ENCODE data around the gene PLXNA3. TPM values are rescaled to one million over a fixed set of nuclear protein-coding genes. Genes with fewer than 3 reads are reported as not detected.

PLXNA3 gene
- total RNA-seq, 2 donors from 2014 or later = 52.6 to 68.8 TPM

GRCh38 chrX:154470914-154471568 lies 13.0 kb downstream of the PLXNA3 start:
- Histone ChIP-seq H3K27ac (ENCODE audit: low read depth, low read length) (no peak overlapping the region), H3K27me3 (ENCODE audit: control insufficient read depth, insufficient read depth, low read length, poor library complexity, severe bottlenecking) (no peaks in the 10 kb centered on the region), H3K9ac (ENCODE audit: extremely low read depth, low read length, poor library complexity, severe bottlenecking) (no peak overlapping the region), H3K4me1 (ENCODE audit: control insufficient read depth, insufficient read depth, low read length) (no peaks in the 10 kb centered on the region), H3K4me3 (ENCODE audit: low read length) (no peak overlapping the region), H3K9me3 (ENCODE audit: control insufficient read depth, low read length) (no peaks in the 10 kb centered on the region), H3K36me3 (ENCODE audit: control insufficient read depth, insufficient read depth, low read length) (no peaks in the 10 kb centered on the region)
- DNase-seq = no peak
- WGBS, 2 experiments (ENCODE audit: insufficient coverage in 1 of 2, insufficient read length in 1 of 2) = 91 to 100% methylated on average over 8 to 23 of the region's 23 CpGs
- Mint-ChIP-seq H3K27me3 (ENCODE audit: insufficient read depth) (no peaks in the 10 kb centered on the region), H3K36me3 (ENCODE audit: low read depth) (peaks cover 24% of the 10 kb centered on the region), H3K9me3 (peaks cover 60% of the 10 kb centered on the region), H3K4me3 (no peak overlapping the region), H3K27ac (no peak overlapping the region), H3K4me1 (no peaks in the 10 kb centered on the region)
- no peak for TF ChIP-seq CTCF (conservative IDR thresholded peaks at IDR 0.05)

DNA sequence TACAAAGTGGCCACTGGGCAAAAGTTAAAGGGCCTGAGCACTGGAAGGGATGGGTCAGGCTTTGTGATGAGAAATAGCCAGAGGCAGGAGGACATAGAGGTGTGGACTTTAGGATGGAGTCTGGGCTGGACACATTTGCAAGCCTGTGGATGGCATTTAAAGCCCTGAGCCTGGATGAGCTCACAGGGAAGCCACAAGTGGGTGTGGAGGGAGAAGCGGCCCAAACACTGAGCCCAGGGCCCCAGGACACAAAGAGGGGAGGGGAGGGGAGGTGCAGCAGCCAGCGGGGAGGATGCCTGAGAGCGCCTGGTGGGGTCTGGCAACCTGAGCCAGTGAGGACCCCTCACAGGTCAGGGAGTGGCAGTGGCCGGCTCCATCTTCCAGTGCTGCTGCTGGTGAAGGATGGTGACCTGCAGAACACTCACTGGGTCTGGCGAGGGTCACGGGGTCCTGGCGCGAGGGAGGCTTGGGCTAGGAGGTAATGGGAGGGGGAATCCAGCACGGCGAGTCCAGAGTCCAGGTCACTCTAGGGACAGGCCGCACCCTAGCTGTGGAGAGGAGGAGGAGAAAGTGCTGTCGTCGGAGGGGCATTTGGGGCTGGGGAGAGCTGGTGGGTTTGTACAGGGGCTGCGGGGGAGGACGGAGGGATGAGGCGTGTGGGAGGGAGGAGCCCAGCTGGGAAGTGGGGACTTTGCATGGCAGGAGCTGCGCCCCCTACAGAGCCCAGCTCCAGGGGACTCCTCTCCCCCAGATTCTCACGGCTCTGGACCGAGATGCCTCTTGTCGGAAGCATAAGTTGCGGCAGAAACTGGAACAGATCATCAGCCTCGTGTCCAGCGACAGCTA lies 14.0 kb downstream of the PLXNA3 start:
- no peak overlapping the region for H3K4me3 ChIP-seq (ENCODE audit: low read length)
- H3K9me3 Mint-ChIP-seq = peaks cover 65% of the 10 kb centered on the region
- H3K9me3 ChIP-seq (ENCODE audit: control insufficient read depth, low read length) = no peaks in the 10 kb centered on the region
- no peak overlapping the region for H3K27ac Mint-ChIP-seq
- H3K27me3 ChIP-seq (ENCODE audit: control insufficient read depth, insufficient read depth, low read length, poor library complexity, severe bottlenecking) = no peaks in the 10 kb centered on the region
- peaks cover 24% of the 10 kb centered on the region for H3K36me3 Mint-ChIP-seq (ENCODE audit: low read depth)
- H3K36me3 ChIP-seq (ENCODE audit: control insufficient read depth, insufficient read depth, low read length) = no peaks in the 10 kb centered on the region
- TF ChIP-seq CTCF (conservative IDR thresholded peaks at IDR 0.05) = no peak
- H3K4me1 ChIP-seq (ENCODE audit: control insufficient read depth, insufficient read depth, low read length) = no peaks in the 10 kb centered on the region
- no peak overlapping the region for H3K27ac ChIP-seq (ENCODE audit: low read depth, low read length)
- H3K27me3 Mint-ChIP-seq (ENCODE audit: insufficient read depth) = no peaks in the 10 kb centered on the region
- no peak for DNase-seq
- H3K9ac ChIP-seq (ENCODE audit: extremely low read depth, low read length, poor library complexity, severe bottlenecking) = no peak overlapping the region
- H3K4me1 Mint-ChIP-seq = no peaks in the 10 kb centered on the region
- WGBS, 2 experiments (ENCODE audit: insufficient coverage in 1 of 2, insufficient read length in 1 of 2) = 89 to 96% methylated on average over 5 to 21 of the region's 23 CpGs
- H3K4me3 Mint-ChIP-seq = no peak overlapping the region

DNA sequence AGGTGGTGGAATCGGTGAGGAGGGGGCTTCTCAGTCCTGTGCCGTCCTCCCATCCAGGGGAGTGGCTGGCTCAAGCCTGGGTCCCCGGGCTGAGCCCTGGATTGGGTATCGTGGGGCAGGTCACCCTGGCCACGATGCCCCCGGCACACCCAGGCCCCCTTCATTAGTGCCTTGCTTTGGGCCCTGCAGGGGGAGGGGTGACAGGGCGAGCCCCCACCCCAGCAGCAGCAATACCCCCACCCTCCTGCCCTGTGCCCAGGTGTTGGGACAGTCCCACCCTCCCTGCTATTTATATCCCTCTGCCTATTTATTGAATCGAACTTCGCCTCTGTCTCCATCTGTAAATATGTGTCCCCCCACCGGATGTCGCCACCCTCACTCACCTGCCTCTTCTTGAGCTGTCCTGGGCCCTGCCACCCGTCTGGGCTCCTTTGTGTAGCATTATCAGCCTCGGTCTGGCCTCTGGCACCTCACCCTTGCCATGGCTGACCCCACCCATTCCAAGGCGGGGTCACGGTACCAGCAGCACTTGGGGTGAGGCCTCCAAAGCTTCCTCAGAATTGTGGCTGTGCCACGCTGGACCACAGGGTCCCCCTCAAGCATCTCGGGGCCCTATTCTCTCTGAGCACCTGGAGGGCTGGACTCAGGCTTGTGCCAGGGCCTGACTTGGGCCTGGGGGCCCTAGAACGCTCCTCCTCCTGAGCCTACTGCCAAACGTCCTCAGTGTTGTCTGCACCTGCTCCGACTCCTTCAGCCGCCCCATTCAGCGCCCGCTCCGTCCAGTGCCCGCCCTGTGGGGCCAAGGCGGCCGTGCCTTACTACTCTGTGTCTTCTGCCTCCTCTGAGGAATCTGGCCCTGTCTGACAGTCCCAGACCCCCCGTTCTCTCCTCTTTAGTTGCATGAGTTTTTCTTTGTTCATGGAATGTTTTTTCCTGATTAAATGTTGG lies 14.9 kb downstream of the PLXNA3 start:
- DNase-seq = no peak
- Mint-ChIP-seq H3K36me3 (ENCODE audit: low read depth) (peaks cover 24% of the 10 kb centered on the region), H3K9me3 (peaks cover 68% of the 10 kb centered on the region), H3K27ac (no peak overlapping the region), H3K4me3 (no peak overlapping the region), H3K4me1 (no peaks in the 10 kb centered on the region), H3K27me3 (ENCODE audit: insufficient read depth) (no peaks in the 10 kb centered on the region)
- Histone ChIP-seq H3K36me3 (ENCODE audit: control insufficient read depth, insufficient read depth, low read length) (no peaks in the 10 kb centered on the region), H3K4me1 (ENCODE audit: control insufficient read depth, insufficient read depth, low read length) (no peaks in the 10 kb centered on the region), H3K9me3 (ENCODE audit: control insufficient read depth, low read length) (no peaks in the 10 kb centered on the region), H3K9ac (ENCODE audit: extremely low read depth, low read length, poor library complexity, severe bottlenecking) (no peak overlapping the region), H3K27ac (ENCODE audit: low read depth, low read length) (no peak overlapping the region), H3K4me3 (ENCODE audit: low read length) (no peak overlapping the region), H3K27me3 (ENCODE audit: control insufficient read depth, insufficient read depth, low read length, poor library complexity, severe bottlenecking) (no peaks in the 10 kb centered on the region)
- WGBS, 2 experiments (ENCODE audit: insufficient coverage in 1 of 2, insufficient read length in 1 of 2) = 71 to 90% methylated on average over 6 to 27 of the region's 28 CpGs
- TF ChIP-seq CTCF (conservative IDR thresholded peaks at IDR 0.05) = no peak

All from endodermal cell (in vitro differentiated cells).